Skeletal muscle tissue (tissue), 4 donors: ENCODE measurements around the gene CTPS1. TPM values are rescaled to one million over a fixed set of nuclear protein-coding genes. Genes with fewer than 3 reads are reported as not detected.

Experiments
- H3K27ac ChIP-seq: one replicate; pipeline ENCODE4 v1.7.0; 2013; ENCODE audit warnings: mild to moderate bottlenecking, low read depth, low read length, inconsistent platforms
- H3K27me3 ChIP-seq, 3 donors: one replicate each; pipeline ENCODE4 v1.7.0; 2013; ENCODE audit warnings: low read length in 3 of 3; ENCODE audit not compliant: control insufficient read depth in 3 of 3, insufficient read depth in 3 of 3
- H3K36me3 ChIP-seq, 3 donors: one replicate each; pipeline ENCODE4 v1.7.0; 2013; ENCODE audit warnings: low read length in 3 of 3; ENCODE audit not compliant: control insufficient read depth in 3 of 3, insufficient read depth in 3 of 3
- H3K4me1 ChIP-seq, 3 donors: one replicate each; pipeline ENCODE4 v1.7.0; 2013; ENCODE audit warnings: low read length in 3 of 3, mild to moderate bottlenecking in 3 of 3; ENCODE audit not compliant: control insufficient read depth in 3 of 3, insufficient read depth in 3 of 3
- H3K4me3 ChIP-seq, 3 donors: one replicate each; pipeline ENCODE4 v1.7.0; 2013; ENCODE audit warnings: low read length in 3 of 3
- H3K9ac ChIP-seq, 3 donors: one replicate each; pipeline ENCODE4 v1.7.0; 2013; ENCODE audit warnings: low read length in 3 of 3, mild to moderate bottlenecking in 3 of 3, moderate library complexity in 2 of 3, low read depth in 1 of 3
- H3K9me3 ChIP-seq, 3 donors: one replicate each; pipeline ENCODE4 v1.7.0; 2013; ENCODE audit warnings: low read length in 3 of 3; ENCODE audit not compliant: control insufficient read depth in 3 of 3
- total RNA-seq: library from RNA; depleted of rRNA; stranded (reverse); fragments of >200 nt; gene quantifications from one replicate; pipeline ENCODE4 v1.2.3, GENCODE V29; 2014
- donor health status: Osteomylitis.

CTPS1 gene
- total RNA-seq, 1 donor from 2014 or later, result 16.2 TPM

DNA sequence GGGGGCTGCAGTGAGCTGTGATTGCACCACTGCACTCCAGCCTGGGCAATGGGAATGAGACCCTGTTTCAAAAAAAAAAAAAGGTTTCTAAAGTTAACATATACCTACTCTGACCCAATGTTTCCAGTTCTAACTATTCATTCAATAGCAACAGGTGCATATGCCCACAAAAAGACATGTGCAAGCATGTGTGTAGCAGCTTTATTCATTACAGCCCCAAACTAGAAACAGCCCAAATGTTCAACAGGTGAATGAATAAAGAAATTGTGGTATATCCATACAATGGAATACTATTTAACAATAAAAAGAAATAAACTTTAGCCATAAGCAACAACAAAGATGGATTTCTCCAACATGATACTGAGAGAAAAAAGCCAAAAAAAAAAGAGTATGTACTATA, 21.3 kb upstream of the CTPS1 start:
- H3K36me3 ChIP-seq, result no peaks in the 10 kb centered on the region
- H3K27me3 ChIP-seq, result peaks cover 0 to 2% (median 0%) of the 10 kb centered on the region in 3 donors
- H3K4me1 ChIP-seq, result no peaks in the 10 kb centered on the region
- no peak overlapping the region for H3K4me3 ChIP-seq
- no peak overlapping the region for H3K27ac ChIP-seq
- H3K9me3 ChIP-seq, result no peaks in the 10 kb centered on the region
- H3K9ac ChIP-seq, result no peak overlapping the region

DNA sequence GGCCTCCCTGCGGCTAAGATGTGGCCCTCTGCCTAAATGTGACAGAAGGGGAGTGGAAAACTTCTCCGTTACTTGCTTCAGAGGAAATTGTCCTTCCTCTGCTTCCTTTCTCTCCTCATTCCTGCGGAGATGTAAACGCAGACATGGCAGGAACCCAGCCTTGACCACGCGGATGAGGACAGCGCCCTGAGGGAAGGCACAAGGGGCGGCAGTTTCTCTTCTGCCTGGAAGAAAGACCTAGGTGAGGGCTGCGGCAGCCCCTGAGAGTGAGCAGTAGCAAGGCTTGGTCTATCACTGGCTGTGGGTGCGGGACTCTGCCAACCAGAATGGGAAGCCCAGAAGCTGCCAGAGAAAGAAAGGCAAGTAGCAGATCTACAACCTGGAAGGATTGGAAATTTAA, 14.0 kb upstream of the CTPS1 start:
- H3K27ac ChIP-seq, result no peak overlapping the region
- no peaks in the 10 kb centered on the region for H3K27me3 ChIP-seq
- no peaks in the 10 kb centered on the region for H3K36me3 ChIP-seq
- no peaks in the 10 kb centered on the region for H3K4me1 ChIP-seq
- H3K4me3 ChIP-seq, result no peak overlapping the region
- no peaks in the 10 kb centered on the region for H3K9me3 ChIP-seq
- H3K9ac ChIP-seq, result no peak overlapping the region

DNA sequence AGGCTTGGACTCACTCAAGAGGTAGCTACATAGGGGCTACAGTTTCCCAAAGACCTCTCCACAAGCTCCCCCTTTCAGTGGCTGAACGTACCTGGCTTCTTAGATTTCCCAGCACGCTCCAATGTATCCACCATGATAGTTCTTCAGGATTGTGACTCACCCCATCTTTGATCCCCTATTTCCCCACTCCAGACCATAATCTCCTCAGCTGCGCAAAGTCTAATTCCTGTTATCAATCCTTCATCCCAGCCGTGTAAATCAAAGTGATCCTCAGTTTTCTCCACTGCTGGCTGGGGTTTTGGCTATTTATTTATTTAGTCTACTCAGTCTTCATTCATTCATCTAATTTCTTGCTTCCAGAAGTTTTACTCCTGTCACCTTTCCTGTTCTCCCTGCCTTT, 13.1 kb upstream of the CTPS1 start:
- Histone ChIP-seq H3K9me3 (no peaks in the 10 kb centered on the region), H3K27me3 (no peaks in the 10 kb centered on the region), H3K36me3 (no peaks in the 10 kb centered on the region), H3K9ac (no peak overlapping the region), H3K4me1 (no peaks in the 10 kb centered on the region), H3K27ac (no peak overlapping the region), H3K4me3 (no peak overlapping the region)

DNA sequence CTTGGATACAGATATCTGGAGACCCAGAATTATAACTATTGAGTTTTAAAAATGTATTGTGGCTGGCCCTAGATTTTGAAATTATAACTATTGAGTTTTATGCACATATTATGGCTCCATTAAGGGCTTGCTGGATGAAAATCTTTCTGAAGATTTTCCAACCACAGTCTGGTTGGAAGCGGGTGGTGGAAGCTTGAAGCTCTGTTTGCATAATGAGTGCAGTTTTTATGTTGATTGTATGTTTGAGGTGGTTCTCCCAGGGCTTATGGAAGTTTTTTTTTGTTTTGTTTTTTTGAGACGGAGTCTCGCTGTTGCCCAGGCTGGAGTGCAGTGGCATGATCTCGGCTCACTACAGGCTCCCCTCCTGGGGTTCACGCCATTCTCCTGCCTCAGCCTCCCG, 10.1 kb upstream of the CTPS1 start:
- Histone ChIP-seq H3K9me3 (no peaks in the 10 kb centered on the region), H3K9ac (no peak overlapping the region), H3K27ac (no peak overlapping the region), H3K4me3 (no peak overlapping the region), H3K36me3 (no peaks in the 10 kb centered on the region), H3K4me1 (no peaks in the 10 kb centered on the region), H3K27me3 (no peaks in the 10 kb centered on the region)

DNA sequence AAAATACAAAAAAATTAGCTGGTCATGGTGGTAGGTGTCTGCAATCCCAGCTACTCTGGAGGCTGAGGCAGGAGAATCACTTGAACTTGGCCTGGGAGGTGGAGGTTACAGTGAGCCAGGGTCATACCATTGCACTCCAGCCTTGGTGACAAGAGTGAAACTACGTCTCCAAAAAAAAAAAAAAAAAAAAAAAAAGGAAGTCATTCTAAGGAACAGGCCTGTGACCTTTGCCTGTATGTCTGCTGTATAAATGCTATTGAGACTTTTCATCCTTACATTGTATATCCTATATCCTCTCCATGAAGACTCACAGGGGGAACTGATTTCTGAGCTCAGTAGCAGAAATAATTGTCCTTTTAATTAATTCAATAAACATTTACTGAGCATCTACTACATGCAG, 7.5 kb upstream of the CTPS1 start:
- Histone ChIP-seq H3K9ac (no peak overlapping the region), H3K27ac (no peak overlapping the region), H3K4me3 (no peak overlapping the region), H3K36me3 (no peaks in the 10 kb centered on the region), H3K9me3 (no peaks in the 10 kb centered on the region), H3K4me1 (no peaks in the 10 kb centered on the region), H3K27me3 (no peaks in the 10 kb centered on the region)

DNA sequence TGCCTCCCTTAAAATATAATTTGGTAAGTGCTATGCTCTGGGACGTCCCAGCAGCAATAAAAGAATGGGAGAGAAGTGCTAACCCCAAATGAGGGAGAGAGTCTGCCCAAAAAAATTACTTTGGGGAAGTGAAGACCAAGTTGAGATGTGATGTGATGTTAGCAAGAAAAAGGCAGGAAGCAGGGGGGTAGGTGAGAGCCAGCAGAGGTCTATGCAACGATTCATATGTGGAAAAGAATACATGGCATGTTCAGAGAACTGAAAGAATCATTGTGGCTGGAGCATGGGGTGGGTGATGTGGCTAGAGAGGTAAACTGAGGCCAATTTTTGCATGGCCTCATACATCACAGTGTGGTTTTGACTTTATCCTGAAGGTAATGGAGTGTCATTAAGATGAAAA, 5.6 kb upstream of the CTPS1 start:
- Histone ChIP-seq H3K4me3 (no peak overlapping the region), H3K9me3 (no peaks in the 10 kb centered on the region), H3K27me3 (no peaks in the 10 kb centered on the region), H3K36me3 (no peaks in the 10 kb centered on the region), H3K4me1 (peaks cover under 1 to 1% (median under 1%) of the 10 kb centered on the region in 3 donors), H3K9ac (no peak overlapping the region), H3K27ac (no peak overlapping the region)

DNA sequence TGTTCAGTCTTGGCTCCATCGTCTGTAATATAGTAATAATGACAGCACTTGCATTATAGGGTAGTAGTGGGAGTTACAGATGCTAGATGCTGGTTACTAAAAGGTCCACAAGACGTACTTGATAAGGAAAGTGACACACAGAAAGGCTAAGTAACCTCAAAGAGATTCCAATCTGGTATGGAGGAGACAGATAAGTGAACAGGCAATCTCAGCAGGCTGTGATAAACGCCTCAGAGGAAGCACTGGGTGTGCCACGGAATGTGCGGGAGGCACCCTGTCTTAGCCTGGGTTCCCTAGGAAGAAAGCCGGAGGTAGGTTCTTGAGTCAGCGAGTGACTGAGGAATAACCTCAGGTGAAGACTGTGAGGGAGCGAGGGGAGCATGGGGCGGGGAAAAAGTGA, 4.6 kb upstream of the CTPS1 start:
- no peak overlapping the region for H3K27ac ChIP-seq
- no peaks in the 10 kb centered on the region for H3K36me3 ChIP-seq
- H3K27me3 ChIP-seq, result no peaks in the 10 kb centered on the region
- no peak overlapping the region for H3K4me3 ChIP-seq
- H3K9ac ChIP-seq, result no peak overlapping the region
- no peaks in the 10 kb centered on the region for H3K9me3 ChIP-seq
- peaks cover 5 to 7% (median 5%) of the 10 kb centered on the region in 3 donors for H3K4me1 ChIP-seq

DNA sequence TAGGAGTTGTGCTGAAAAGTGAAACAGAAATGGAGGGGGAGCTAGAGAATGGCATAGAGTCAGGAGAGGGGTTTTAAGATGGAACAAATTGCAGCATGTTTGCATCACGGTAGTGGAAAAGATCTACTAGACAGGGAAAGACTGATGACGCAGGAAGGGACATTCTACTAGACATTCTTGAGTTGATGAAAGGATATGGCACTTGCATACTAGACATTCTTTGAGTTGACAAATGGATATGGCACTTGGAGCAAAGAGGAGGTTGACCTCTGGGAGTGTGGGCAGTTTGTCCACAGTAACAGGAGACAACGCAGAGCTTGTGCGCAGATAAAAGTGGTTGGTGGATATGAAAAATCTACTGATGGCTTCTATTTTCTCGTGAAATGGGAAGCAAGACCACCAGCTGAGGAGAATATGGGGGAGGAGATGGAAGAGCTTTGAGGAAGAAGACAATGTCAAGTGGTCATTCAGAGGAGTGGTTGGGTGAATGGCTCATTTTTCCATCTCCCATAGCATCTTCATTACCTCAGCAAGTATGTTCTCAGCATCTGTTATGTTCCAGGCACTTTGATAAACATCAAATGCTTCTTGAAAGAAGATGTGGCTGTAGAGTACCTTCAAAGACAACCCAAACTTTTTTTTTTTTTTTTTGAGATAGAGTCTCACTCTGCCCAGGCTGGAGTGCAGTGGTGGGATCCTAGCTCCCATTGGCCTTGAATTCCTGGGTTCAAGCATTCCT, 2.4 kb upstream of the CTPS1 start:
- peaks cover 11 to 16% (median 12%) of the 10 kb centered on the region in 3 donors for H3K4me1 ChIP-seq
- no peak overlapping the region for H3K4me3 ChIP-seq
- no peaks in the 10 kb centered on the region for H3K27me3 ChIP-seq
- H3K9ac ChIP-seq, result no peak overlapping the region
- H3K27ac ChIP-seq, result no peak overlapping the region
- H3K36me3 ChIP-seq, result no peaks in the 10 kb centered on the region
- no peaks in the 10 kb centered on the region for H3K9me3 ChIP-seq

DNA sequence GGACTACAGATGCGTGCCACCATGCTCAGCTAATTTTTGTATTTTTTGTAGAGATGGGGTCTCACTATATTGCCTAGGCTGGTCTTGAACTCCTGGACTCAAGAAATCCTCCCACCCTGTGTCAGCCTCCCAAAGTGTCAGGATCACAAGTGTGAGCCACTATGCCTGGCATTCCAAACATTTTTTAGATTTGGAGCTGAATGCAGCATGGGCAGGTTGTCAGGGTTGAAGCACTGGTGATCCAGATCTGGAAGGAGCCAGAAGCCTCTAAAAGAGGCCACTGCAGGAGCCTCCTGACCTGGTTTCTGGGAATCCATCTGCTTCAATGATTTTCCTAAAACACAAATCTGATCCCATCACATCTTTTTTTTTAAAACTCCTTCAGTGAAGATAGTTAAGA, 1.8 kb upstream of the CTPS1 start:
- no peaks in the 10 kb centered on the region for H3K9me3 ChIP-seq
- H3K27me3 ChIP-seq, result no peaks in the 10 kb centered on the region
- no peak overlapping the region for H3K4me3 ChIP-seq
- H3K4me1 ChIP-seq, result peaks cover 11 to 16% (median 12%) of the 10 kb centered on the region in 3 donors
- no peak overlapping the region for H3K9ac ChIP-seq
- H3K36me3 ChIP-seq, result no peaks in the 10 kb centered on the region
- no peak overlapping the region for H3K27ac ChIP-seq

DNA sequence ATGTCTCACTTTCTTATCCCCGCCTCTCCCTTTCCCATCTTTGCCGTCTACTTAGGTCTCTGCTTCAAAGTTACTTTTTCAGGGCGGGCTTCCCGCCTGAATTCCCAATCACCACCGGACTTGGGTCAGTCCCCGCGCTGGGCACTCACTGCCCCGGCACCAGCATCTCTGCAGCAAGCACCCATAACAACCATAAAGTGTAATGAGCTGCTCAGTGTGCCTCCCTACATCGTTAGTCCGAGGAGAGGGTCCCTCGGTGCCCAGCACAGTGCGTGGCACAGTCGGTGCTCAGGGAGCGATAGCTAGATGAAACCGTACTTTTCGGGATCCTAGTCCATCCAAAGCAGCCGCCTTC, 633 bp upstream of the CTPS1 start:
- Histone ChIP-seq H3K27ac (peak overlapping the region; percentile 83), H3K9me3 (no peaks in the 10 kb centered on the region), H3K36me3 (peaks cover 0 to 6% (median 3%) of the 10 kb centered on the region in 3 donors), H3K4me1 (peaks cover 11 to 16% (median 12%) of the 10 kb centered on the region in 3 donors), H3K9ac (peak overlapping the region; percentile 87 to 92 (median 89)), H3K27me3 (no peaks in the 10 kb centered on the region), H3K4me3 (peak overlapping the region; percentile 89 to 97 (median 90))
